Peyer's patch (tissue), 4 donors: Measurements from ENCODE around the gene RNF145.

Experiments
- CTCF ChIP-seq, 6 experiments: fragments of 450-650 bp in 4 of 6; fragments of 200-600 bp in 2 of 6; sonication (generic) in 1 of 6; IDR thresholded peaks; one replicate each; pipeline ENCODE4 v1.5.1; 2017 to 2019; ENCODE audit warnings: antibody characterized with exemption in 6 of 6, mild to moderate bottlenecking in 3 of 6, moderate library complexity in 1 of 6
- POLR2A ChIP-seq, 2 donors: fragments of 450-650 bp; IDR thresholded peaks; one replicate each; pipeline ENCODE4 v1.5.1; 2017; ENCODE audit warnings: antibody characterized with exemption in 2 of 2, mild to moderate bottlenecking in 2 of 2, moderate library complexity in 2 of 2

DNA sequence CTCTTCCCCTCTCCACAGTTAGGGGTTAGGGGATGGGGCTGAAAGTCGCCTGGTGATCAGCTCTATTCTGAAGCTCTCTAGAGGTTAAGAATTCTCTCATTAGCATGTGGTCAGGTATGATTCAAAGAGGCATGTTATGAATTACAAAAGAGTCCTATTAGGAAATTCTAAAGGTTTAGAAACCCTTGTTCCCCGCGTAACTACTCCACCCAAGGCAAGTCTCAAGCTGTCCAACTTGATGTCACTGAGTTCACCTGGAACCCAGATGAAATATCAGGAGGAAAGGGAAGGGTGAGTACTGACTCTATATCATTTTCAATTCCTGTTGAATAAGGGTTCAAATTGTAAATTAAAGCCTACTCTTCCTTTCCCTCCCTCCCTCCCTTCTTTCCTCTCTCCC lies 18.1 kb upstream of the RNF145 start:
- TF ChIP-seq CTCF (IDR thresholded peaks at IDR 0.05): no peak
- no peak for TF ChIP-seq POLR2A (IDR thresholded peaks at IDR 0.05)
